CD4-positive, CD25-positive, alpha-beta regulatory T cell (primary cell): ENCODE measurements around the gene MAP3K14. TPM values are rescaled to one million over a fixed set of nuclear protein-coding genes. Genes with fewer than 3 reads are reported as not detected.
A peak's percentile ranks its signal among the peaks of the same experiment; 100 is the strongest.

Experiments used
- ATAC-seq, 2 donors: fragments of 150-1000 bp; cut with Tn5 transposase; one replicate each; pipeline ENCODE4 v1.10.0; 2021; ENCODE audit warnings: low read depth in 2 of 2, moderate number of reproducible peaks in 2 of 2, moderate library complexity in 1 of 2
- DNase-seq, 3 donors: peaks; one replicate each; pipeline versions ENCODE4 v3.0.0 to v3.0.0-alpha.2; 2012 to 2022; ENCODE audit warnings: mixed read lengths in 1 of 3
- H3K27ac ChIP-seq: one replicate; pipeline ENCODE4 v1.7.0; 2013; ENCODE audit warnings: mild to moderate bottlenecking, low read length; ENCODE audit not compliant: insufficient read depth, poor library complexity, severe bottlenecking
- H3K27me3 ChIP-seq: one replicate; pipeline ENCODE4 v1.7.0; 2013; ENCODE audit warnings: low read length; ENCODE audit not compliant: control insufficient read depth, insufficient read depth
- H3K36me3 ChIP-seq: one replicate; pipeline ENCODE4 v1.7.0; 2013; ENCODE audit warnings: mild to moderate bottlenecking, low read length, moderate library complexity; ENCODE audit not compliant: control insufficient read depth, insufficient read depth
- H3K4me1 ChIP-seq: 2 replicates; pipeline ENCODE4 v1.7.0; 2013; ENCODE audit warnings: mild to moderate bottlenecking, low read length; ENCODE audit not compliant: insufficient read depth, control insufficient read depth, poor library complexity, severe bottlenecking
- H3K4me3 ChIP-seq: one replicate; pipeline ENCODE4 v1.7.0; 2013; ENCODE audit warnings: low read depth, mild to moderate bottlenecking, low read length, moderate library complexity
- H3K9me3 ChIP-seq, 2 experiments: 1 replicate in 1 of 2; 2 replicates in 1 of 2; pipeline ENCODE4 v1.7.0; 2013; ENCODE audit warnings: low read length in 2 of 2, mild to moderate bottlenecking in 1 of 2, moderate library complexity in 1 of 2; ENCODE audit not compliant: control insufficient read depth in 2 of 2
- H3K27ac Mint-ChIP-seq, 3 donors: one replicate each; pipeline ENCODE4 v1.8.0; 2020 to 2022; ENCODE audit warnings: mild to moderate bottlenecking in 3 of 3, mixed read lengths in 3 of 3, moderate library complexity in 2 of 3
- H3K27me3 Mint-ChIP-seq: one replicate; pipeline ENCODE4 v1.8.0; 2022; ENCODE audit warnings: mild to moderate bottlenecking, mixed read lengths
- H3K36me3 Mint-ChIP-seq: one replicate; pipeline ENCODE4 v1.8.0; 2020; ENCODE audit warnings: mixed read lengths
- H3K4me1 Mint-ChIP-seq, 4 donors: one replicate each; pipeline ENCODE4 v1.8.0; 2020 to 2022; ENCODE audit warnings: mixed read lengths in 4 of 4, mild to moderate bottlenecking in 1 of 4
- H3K4me3 Mint-ChIP-seq, 4 donors: one replicate each; pipeline ENCODE4 v1.8.0; 2020 to 2022; ENCODE audit warnings: mild to moderate bottlenecking in 4 of 4, mixed read lengths in 4 of 4, moderate library complexity in 3 of 4
- H3K9me3 Mint-ChIP-seq, 7 donors: one replicate each; pipeline ENCODE4 v1.8.0; 2020 to 2022; ENCODE audit warnings: mixed read lengths in 7 of 7, mild to moderate bottlenecking in 3 of 7, moderate library complexity in 2 of 7
- polyA plus RNA-seq, 4 donors: library from polyadenylated mRNA; unstranded; fragments of 300-500 nt; fragmentation: Illumina TruSeq; gene quantifications; one replicate each; pipeline ENCODE4 v1.2.3, GENCODE V29; 2021
- total RNA-seq: library from RNA; stranded (reverse); gene quantifications from one replicate; pipeline ENCODE4 v1.2.3, GENCODE V29; 2022

The MAP3K14 gene
- total and polyA plus RNA-seq, 5 donors from 2014 or later = 5.9 to 61.3 (median 7.2) TPM

GRCh38 chr17:45229681-45230409 lies 87.0 kb downstream of the MAP3K14 start:
- H3K9me3 ChIP-seq = no peaks in the 10 kb centered on the region
- peaks cover 30% of the 10 kb centered on the region for H3K36me3 ChIP-seq
- Mint-ChIP-seq H3K9me3 (no peaks in the 10 kb centered on the region), H3K36me3 (peaks cover 26% of the 10 kb centered on the region), H3K4me1 (peaks cover 5 to 97% (median 50%) of the 10 kb centered on the region in 4 donors), H3K27ac (peak overlapping the region; percentile 99 to 100 (median 100)), H3K4me3 (peak overlapping the region; percentile 86 to 100 (median 99)), H3K27me3 (peaks cover 12% of the 10 kb centered on the region)
- H3K27ac ChIP-seq = peak overlapping the region; percentile 98
- H3K4me3 ChIP-seq = peak overlapping the region; percentile 87
- H3K4me1 ChIP-seq = peaks cover 95% of the 10 kb centered on the region
- DNase-seq (no peak), ATAC-seq (no peak)
- no peaks in the 10 kb centered on the region for H3K27me3 ChIP-seq

- H3K4me1 Mint-ChIP-seq = peaks cover 5 to 92% (median 48%) of the 10 kb centered on the region in 4 donors
- H3K9me3 Mint-ChIP-seq = no peaks in the 10 kb centered on the region
Measured at GRCh38 chr17:45228763-45229539, 87.9 kb downstream of the MAP3K14 start.

GRCh38 chr17:45227926-45228762 lies 88.7 kb downstream of the MAP3K14 start:
- Histone ChIP-seq H3K4me3 (peak overlapping the region; percentile 87), H3K27ac (peak overlapping the region; percentile 98), H3K36me3 (peaks cover 22% of the 10 kb centered on the region), H3K4me1 (peaks cover 94% of the 10 kb centered on the region), H3K27me3 (no peaks in the 10 kb centered on the region), H3K9me3 (no peaks in the 10 kb centered on the region)
- Mint-ChIP-seq H3K4me3 (peak overlapping the region; percentile 86 to 100 (median 99)), H3K36me3 (peaks cover 23% of the 10 kb centered on the region), H3K27me3 (peaks cover 18% of the 10 kb centered on the region), H3K9me3 (no peaks in the 10 kb centered on the region), H3K27ac (peak overlapping the region; percentile 99 to 100 (median 100)), H3K4me1 (peaks cover 5 to 89% (median 45%) of the 10 kb centered on the region in 4 donors)
- peak in 1 of 3 donors; percentile 32 for DNase-seq
- no peak for ATAC-seq

More at GRCh38 chr17:45228763-45229539, 87.9 kb downstream of the MAP3K14 start:
- Histone ChIP-seq H3K27ac (peak overlapping the region; percentile 98), H3K27me3 (no peaks in the 10 kb centered on the region), H3K4me3 (peak overlapping the region; percentile 87), H3K36me3 (peaks cover 30% of the 10 kb centered on the region), H3K9me3 (no peaks in the 10 kb centered on the region), H3K4me1 (peaks cover 94% of the 10 kb centered on the region)
- peak overlapping the region; percentile 99 to 100 (median 100) for H3K27ac Mint-ChIP-seq
- H3K27me3 Mint-ChIP-seq = peaks cover 14% of the 10 kb centered on the region
- peak; percentile 37 for ATAC-seq
- peak overlapping the region; percentile 86 to 100 (median 99) for H3K4me3 Mint-ChIP-seq
- H3K36me3 Mint-ChIP-seq = peaks cover 27% of the 10 kb centered on the region
- DNase-seq = peak; percentile 72 to 83 (median 77)

- peaks cover 18% of the 10 kb centered on the region for H3K27me3 Mint-ChIP-seq
- Histone ChIP-seq H3K4me1 (peaks cover 94% of the 10 kb centered on the region), H3K27ac (peak overlapping the region; percentile 98), H3K36me3 (peaks cover 14% of the 10 kb centered on the region), H3K9me3 (no peaks in the 10 kb centered on the region), H3K27me3 (no peaks in the 10 kb centered on the region), H3K4me3 (peak overlapping the region; percentile 87)
- ATAC-seq = no peak
- H3K9me3 Mint-ChIP-seq = no peaks in the 10 kb centered on the region
- H3K27ac Mint-ChIP-seq = peak overlapping the region; percentile 99 to 100 (median 100)
- peak in 1 of 3 donors; percentile 54 for DNase-seq
- peaks cover 0 to 80% (median 40%) of the 10 kb centered on the region in 4 donors for H3K4me1 Mint-ChIP-seq
- peaks cover 15% of the 10 kb centered on the region for H3K36me3 Mint-ChIP-seq
- H3K4me3 Mint-ChIP-seq = peak overlapping the region; percentile 86 to 100 (median 99)
Measured at GRCh38 chr17:45227101-45227925, 89.5 kb downstream of the MAP3K14 start.

GRCh38 chr17:45226576-45226975 lies 90.2 kb downstream of the MAP3K14 start:
- peaks cover 9% of the 10 kb centered on the region for H3K36me3 ChIP-seq
- DNase-seq (no peak), ATAC-seq (no peak)
- H3K4me1 ChIP-seq = peaks cover 87% of the 10 kb centered on the region
- peaks cover 18% of the 10 kb centered on the region for H3K27me3 Mint-ChIP-seq
- H3K4me3 ChIP-seq = peak overlapping the region; percentile 87
- peak overlapping the region; percentile 98 for H3K27ac ChIP-seq
- peaks cover 0 to 73% (median 34%) of the 10 kb centered on the region in 4 donors for H3K4me1 Mint-ChIP-seq
- H3K36me3 Mint-ChIP-seq = peaks cover 14% of the 10 kb centered on the region
- peak overlapping the region; percentile 99 to 100 (median 100) for H3K27ac Mint-ChIP-seq
- H3K9me3 Mint-ChIP-seq = no peaks in the 10 kb centered on the region
- H3K4me3 Mint-ChIP-seq = peak overlapping the region; percentile 86 to 100 (median 99)
- H3K9me3 ChIP-seq = no peaks in the 10 kb centered on the region
- no peaks in the 10 kb centered on the region for H3K27me3 ChIP-seq

GRCh38 chr17:45225964-45226530 lies 90.8 kb downstream of the MAP3K14 start:
- peak; percentile 92 to 100 (median 94) for DNase-seq
- peak overlapping the region; percentile 86 to 100 (median 99) for H3K4me3 Mint-ChIP-seq
- H3K27me3 Mint-ChIP-seq = peaks cover 18% of the 10 kb centered on the region
- no peaks in the 10 kb centered on the region for H3K9me3 Mint-ChIP-seq
- H3K9me3 ChIP-seq = no peaks in the 10 kb centered on the region
- H3K27ac Mint-ChIP-seq = peak overlapping the region; percentile 99 to 100 (median 100)
- peaks cover 84% of the 10 kb centered on the region for H3K4me1 ChIP-seq
- no peaks in the 10 kb centered on the region for H3K27me3 ChIP-seq
- peaks cover 14% of the 10 kb centered on the region for H3K36me3 Mint-ChIP-seq
- peaks cover 9% of the 10 kb centered on the region for H3K36me3 ChIP-seq
- H3K4me1 Mint-ChIP-seq = peaks cover 0 to 68% (median 32%) of the 10 kb centered on the region in 4 donors
- peak; percentile 83 to 85 for ATAC-seq
- peak overlapping the region; percentile 98 for H3K27ac ChIP-seq
- peak overlapping the region; percentile 91 for H3K4me3 ChIP-seq
